Keratinocyte (primary cell): Measurements from ENCODE around the gene FOXP4. TPM values are rescaled to one million over a fixed set of nuclear protein-coding genes. Genes with fewer than 3 reads are reported as not detected.

ENCODE experiments used
- DNase-seq: peaks from one replicate; pipeline ENCODE4 v3.0.0-alpha.2; 2011; ENCODE audit warnings: low read depth, missing footprints, low spot score
- FAIRE-seq: peaks from 2 replicates; lab custom pipeline; 2011; peaks lifted over from hg19 to GRCh38; lab: Jason Lieb, UNC
- H2AFZ ChIP-seq: 2 replicates; pipeline ENCODE4 v1.6.0; 2012; ENCODE audit warnings: low read length, control low read depth, inconsistent platforms; ENCODE audit not compliant: control insufficient read depth
- H3K27ac ChIP-seq: 2 replicates; pipeline ENCODE4 v1.5.1; 2011; ENCODE audit warnings: low read length; ENCODE audit not compliant: control insufficient read depth, insufficient read depth
- H3K27me3 ChIP-seq: 3 replicates; pipeline ENCODE4 v1.6.0; 2011; ENCODE audit warnings: low read length; ENCODE audit not compliant: control insufficient read depth, insufficient read depth; ENCODE audit errors: extremely low read depth
- H3K36me3 ChIP-seq, 2 experiments: 2 replicates in 1 of 2; 3 replicates in 1 of 2; pipeline ENCODE4 v1.5.1; 2011; ENCODE audit warnings: low read length in 2 of 2, mild to moderate bottlenecking in 1 of 2; ENCODE audit not compliant: control insufficient read depth in 2 of 2, insufficient read depth in 2 of 2; ENCODE audit errors: extremely low read depth in 1 of 2
- H3K4me1 ChIP-seq: 3 replicates; pipeline ENCODE4 v1.5.1; 2011; ENCODE audit warnings: low read length; ENCODE audit not compliant: control insufficient read depth, insufficient read depth; ENCODE audit errors: extremely low read depth
- H3K4me2 ChIP-seq: 3 replicates; pipeline ENCODE4 v1.6.0; 2011; ENCODE audit warnings: low read depth, low read length; ENCODE audit not compliant: control insufficient read depth, insufficient read depth; ENCODE audit errors: extremely low read depth
- H3K4me3 ChIP-seq, 3 experiments: fragments of 200-600 bp in 1 of 3; sonication (generic) in 1 of 3; 2 replicates in 2 of 3; 3 replicates in 1 of 3; pipeline ENCODE4 v1.5.1; 2011 to 2016; ENCODE audit warnings: low read length in 3 of 3, mild to moderate bottlenecking in 3 of 3, control low read depth in 2 of 3, inconsistent platforms in 1 of 3, low read depth in 1 of 3, mixed read lengths in 1 of 3, mixed run types in 1 of 3, moderate library complexity in 1 of 3; ENCODE audit not compliant: control insufficient read depth in 2 of 3, insufficient read depth in 2 of 3; ENCODE audit errors: extremely low read depth in 1 of 3
- H3K79me2 ChIP-seq: 2 replicates; pipeline ENCODE4 v1.6.0; 2012; ENCODE audit warnings: low read length; ENCODE audit not compliant: control insufficient read depth, insufficient read depth
- H3K9ac ChIP-seq: 3 replicates; pipeline ENCODE4 v1.6.0; 2011; ENCODE audit warnings: low read length; ENCODE audit not compliant: control insufficient read depth, insufficient read depth; ENCODE audit errors: extremely low read depth
- H3K9me1 ChIP-seq: 3 replicates; pipeline ENCODE4 v1.6.0; 2011; ENCODE audit warnings: low read length; ENCODE audit not compliant: control insufficient read depth, insufficient read depth; ENCODE audit errors: extremely low read depth
- H3K9me3 ChIP-seq: 2 replicates; pipeline ENCODE4 v1.5.1; 2012; ENCODE audit warnings: low read depth, low read length; ENCODE audit not compliant: control insufficient read depth
- H4K20me1 ChIP-seq: 3 replicates; pipeline ENCODE4 v1.6.0; 2011; ENCODE audit warnings: low read length; ENCODE audit not compliant: control insufficient read depth, insufficient read depth; ENCODE audit errors: extremely low read depth
- EZH2 ChIP-seq: IDR thresholded peaks from one replicate; pipeline ENCODE4 v1.6.1; 2012; ENCODE audit warnings: inconsistent platforms, mild to moderate bottlenecking, low read length, moderate library complexity
- dilution Hi-C: fragments of 300-500 bp; cut with MboI; formaldehyde crosslinking; loops from one replicate; pipeline ENCODE4 v1.7.0; 2020; ENCODE audit warnings: low sequenced_read_pairs; ENCODE audit not compliant: extremely low pct_ligation_motif_present
- polyA plus RNA-seq, 5 experiments: library from polyadenylated mRNA; depleted of rRNA in 3 of 5; stranded (reverse) in 3 of 5; stranded (forward) in 1 of 5; unstranded in 1 of 5; fragments of >200 nt; gene quantifications; 1 replicate in 1 of 5; 2 replicates in 3 of 5; 3 replicates in 1 of 5; pipeline versions ENCODE4 v1.2.1 to v1.2.3, GENCODE V29; 2011 to 2012; ENCODE audit warnings: missing spikeins in 2 of 5, low read depth in 1 of 5, low replicate concordance in 1 of 5
- TF ChIP-seq, protein P1 (sequence below), 3 experiments: IDR thresholded peaks in 1 of 3; conservative IDR thresholded peaks in 1 of 3; optimal IDR thresholded peaks in 1 of 3; 2 replicates in 2 of 3; 3 replicates in 1 of 3; pipeline versions ENCODE3 to v1.5.1; 2011; ENCODE audit warnings: low read length in 3 of 3, mild to moderate bottlenecking in 3 of 3, moderate library complexity in 2 of 3, control low read depth in 1 of 3, inconsistent platforms in 1 of 3; ENCODE audit not compliant: insufficient read depth in 2 of 3; ENCODE audit errors: extremely low read depth in 1 of 3

FOXP4 gene
- polyA plus RNA-seq, 1 donor (not counting 4 experiments of a cell fraction or from before 2014, with no cell fraction given) = 1.1 TPM

GRCh38 chr6:41591859-41592502, 45.8 kb downstream of the FOXP4 start:
- Histone ChIP-seq H3K9me3 (no peaks in the 10 kb centered on the region), H3K9me1 (no peaks in the 10 kb centered on the region), H3K4me2 (no peak overlapping the region), H2AFZ (no peak overlapping the region), H3K27me3 (no peaks in the 10 kb centered on the region), H3K79me2 (no peaks in the 10 kb centered on the region), H3K27ac (no peak overlapping the region), H4K20me1 (peaks cover 5% of the 10 kb centered on the region), H3K36me3 (peaks cover 11 to 20% of the 10 kb centered on the region in 2 experiments), H3K4me3 (no peak overlapping the region), H3K4me1 (no peaks in the 10 kb centered on the region), H3K9ac (no peak overlapping the region)
- no peak for TF ChIP-seq EZH2
- TF ChIP-seq, protein P1, sequence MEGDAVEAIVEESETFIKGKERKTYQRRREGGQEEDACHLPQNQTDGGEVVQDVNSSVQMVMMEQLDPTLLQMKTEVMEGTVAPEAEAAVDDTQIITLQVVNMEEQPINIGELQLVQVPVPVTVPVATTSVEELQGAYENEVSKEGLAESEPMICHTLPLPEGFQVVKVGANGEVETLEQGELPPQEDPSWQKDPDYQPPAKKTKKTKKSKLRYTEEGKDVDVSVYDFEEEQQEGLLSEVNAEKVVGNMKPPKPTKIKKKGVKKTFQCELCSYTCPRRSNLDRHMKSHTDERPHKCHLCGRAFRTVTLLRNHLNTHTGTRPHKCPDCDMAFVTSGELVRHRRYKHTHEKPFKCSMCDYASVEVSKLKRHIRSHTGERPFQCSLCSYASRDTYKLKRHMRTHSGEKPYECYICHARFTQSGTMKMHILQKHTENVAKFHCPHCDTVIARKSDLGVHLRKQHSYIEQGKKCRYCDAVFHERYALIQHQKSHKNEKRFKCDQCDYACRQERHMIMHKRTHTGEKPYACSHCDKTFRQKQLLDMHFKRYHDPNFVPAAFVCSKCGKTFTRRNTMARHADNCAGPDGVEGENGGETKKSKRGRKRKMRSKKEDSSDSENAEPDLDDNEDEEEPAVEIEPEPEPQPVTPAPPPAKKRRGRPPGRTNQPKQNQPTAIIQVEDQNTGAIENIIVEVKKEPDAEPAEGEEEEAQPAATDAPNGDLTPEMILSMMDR (optimal IDR thresholded peaks at IDR 0.05 in 1 of 3, IDR thresholded peaks at IDR 0.05 in 1 of 3, conservative IDR thresholded peaks at IDR 0.05 in 1 of 3; ENCODE audit: extremely low read depth in 1 of 3, insufficient read depth in 2 of 3, low read length in 3 of 3) = peak; percentile 87 to 91 (median 91)
- DNase-seq (no peak), FAIRE-seq (peak; percentile 56)
- dilution Hi-C loops = no loop called here

DNA sequence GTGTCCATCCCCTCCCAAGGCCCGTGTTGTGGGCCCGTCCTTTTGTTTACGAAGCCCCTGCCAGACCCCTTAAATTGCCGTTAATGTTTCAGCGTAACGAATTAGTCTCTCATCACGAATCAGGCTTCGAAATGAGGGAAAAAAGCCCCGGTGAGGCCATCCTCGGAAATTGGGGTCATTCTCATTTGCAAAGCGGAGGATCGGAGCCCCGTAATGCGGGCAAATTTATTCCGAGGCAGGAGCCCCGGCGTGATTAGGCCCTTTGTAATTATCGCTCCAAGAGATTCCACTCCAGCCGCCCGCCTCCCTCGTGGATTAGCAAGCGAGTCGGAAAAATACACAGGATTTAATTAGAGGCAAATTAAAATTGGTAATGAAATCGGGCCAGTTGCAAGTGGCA, 47.2 kb downstream of the FOXP4 start:
- H3K79me2 ChIP-seq = no peaks in the 10 kb centered on the region
- no peak overlapping the region for H3K4me3 ChIP-seq
- no peak overlapping the region for H3K4me2 ChIP-seq
- no peaks in the 10 kb centered on the region for H3K27me3 ChIP-seq
- DNase-seq (no peak), FAIRE-seq (no peak)
- H3K9me1 ChIP-seq = no peaks in the 10 kb centered on the region
- H2AFZ ChIP-seq = no peak overlapping the region
- dilution Hi-C loops = no loop called here
- TF ChIP-seq EZH2 = no peak
- TF ChIP-seq, protein P1 (optimal IDR thresholded peaks at IDR 0.05 in 1 of 3, IDR thresholded peaks at IDR 0.05 in 1 of 3, conservative IDR thresholded peaks at IDR 0.05 in 1 of 3; ENCODE audit: extremely low read depth in 1 of 3, insufficient read depth in 2 of 3, low read length in 3 of 3) = no peak
- H3K36me3 ChIP-seq = peaks cover 11 to 16% of the 10 kb centered on the region in 2 experiments
- no peaks in the 10 kb centered on the region for H3K4me1 ChIP-seq
- H3K9me3 ChIP-seq = no peaks in the 10 kb centered on the region
- H3K27ac ChIP-seq = no peak overlapping the region
- H4K20me1 ChIP-seq = peaks cover 5% of the 10 kb centered on the region
- no peak overlapping the region for H3K9ac ChIP-seq
